ENCODE measurements around the gene ERCC8.

DNA sequence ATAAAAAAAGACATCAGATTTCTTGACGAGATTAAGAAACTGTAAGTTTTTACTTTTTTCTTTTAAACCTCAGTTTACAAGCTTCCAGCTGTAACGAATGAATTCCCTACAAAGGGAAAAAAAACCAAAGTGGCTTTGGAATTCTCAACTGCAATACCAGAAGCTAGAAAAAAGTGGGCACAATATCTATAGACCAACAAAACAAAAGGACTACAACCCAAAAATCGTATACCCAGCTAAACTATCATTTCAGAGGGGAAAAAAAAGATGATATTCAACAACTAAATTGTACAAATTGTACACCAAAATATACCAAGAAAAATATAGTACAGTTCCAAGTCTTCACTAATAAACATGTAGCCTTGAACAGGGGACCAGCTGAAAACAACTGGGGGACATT is 74.0 kb downstream of the ERCC8 start:
- TF ChIP-seq EZH2 (IDR thresholded peaks at IDR 0.05; ENCODE audit: borderline replicate concordance, low read depth, low read length, poor library complexity, severe bottlenecking) = no peak
- TF ChIP-seq, protein P1, sequence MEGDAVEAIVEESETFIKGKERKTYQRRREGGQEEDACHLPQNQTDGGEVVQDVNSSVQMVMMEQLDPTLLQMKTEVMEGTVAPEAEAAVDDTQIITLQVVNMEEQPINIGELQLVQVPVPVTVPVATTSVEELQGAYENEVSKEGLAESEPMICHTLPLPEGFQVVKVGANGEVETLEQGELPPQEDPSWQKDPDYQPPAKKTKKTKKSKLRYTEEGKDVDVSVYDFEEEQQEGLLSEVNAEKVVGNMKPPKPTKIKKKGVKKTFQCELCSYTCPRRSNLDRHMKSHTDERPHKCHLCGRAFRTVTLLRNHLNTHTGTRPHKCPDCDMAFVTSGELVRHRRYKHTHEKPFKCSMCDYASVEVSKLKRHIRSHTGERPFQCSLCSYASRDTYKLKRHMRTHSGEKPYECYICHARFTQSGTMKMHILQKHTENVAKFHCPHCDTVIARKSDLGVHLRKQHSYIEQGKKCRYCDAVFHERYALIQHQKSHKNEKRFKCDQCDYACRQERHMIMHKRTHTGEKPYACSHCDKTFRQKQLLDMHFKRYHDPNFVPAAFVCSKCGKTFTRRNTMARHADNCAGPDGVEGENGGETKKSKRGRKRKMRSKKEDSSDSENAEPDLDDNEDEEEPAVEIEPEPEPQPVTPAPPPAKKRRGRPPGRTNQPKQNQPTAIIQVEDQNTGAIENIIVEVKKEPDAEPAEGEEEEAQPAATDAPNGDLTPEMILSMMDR (conservative IDR thresholded peaks at IDR 0.05; ENCODE audit: low read depth, low read length) = no peak
